ENCODE results near the gene ARSB.

DNA sequence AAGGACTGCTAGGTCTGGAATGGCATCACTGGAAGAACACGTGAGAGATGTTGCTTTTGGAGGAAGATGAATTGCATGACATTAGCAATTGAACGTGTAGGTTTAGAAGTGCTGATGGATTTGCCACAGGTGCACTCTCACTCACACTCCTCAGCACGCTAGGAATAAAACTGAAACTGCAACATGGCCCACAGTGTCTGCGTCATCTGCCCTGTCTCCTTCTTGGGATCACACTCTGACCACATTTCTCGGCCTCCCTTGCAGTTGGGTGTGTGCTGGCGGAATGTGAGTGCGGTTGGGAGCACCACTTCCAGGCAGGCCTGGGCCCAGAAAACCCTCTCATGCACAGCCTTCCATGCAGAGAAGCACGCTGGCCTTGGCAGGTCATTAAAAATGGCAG lies 183.7 kb downstream of the ARSB start:
- TF ChIP-seq, protein P1, sequence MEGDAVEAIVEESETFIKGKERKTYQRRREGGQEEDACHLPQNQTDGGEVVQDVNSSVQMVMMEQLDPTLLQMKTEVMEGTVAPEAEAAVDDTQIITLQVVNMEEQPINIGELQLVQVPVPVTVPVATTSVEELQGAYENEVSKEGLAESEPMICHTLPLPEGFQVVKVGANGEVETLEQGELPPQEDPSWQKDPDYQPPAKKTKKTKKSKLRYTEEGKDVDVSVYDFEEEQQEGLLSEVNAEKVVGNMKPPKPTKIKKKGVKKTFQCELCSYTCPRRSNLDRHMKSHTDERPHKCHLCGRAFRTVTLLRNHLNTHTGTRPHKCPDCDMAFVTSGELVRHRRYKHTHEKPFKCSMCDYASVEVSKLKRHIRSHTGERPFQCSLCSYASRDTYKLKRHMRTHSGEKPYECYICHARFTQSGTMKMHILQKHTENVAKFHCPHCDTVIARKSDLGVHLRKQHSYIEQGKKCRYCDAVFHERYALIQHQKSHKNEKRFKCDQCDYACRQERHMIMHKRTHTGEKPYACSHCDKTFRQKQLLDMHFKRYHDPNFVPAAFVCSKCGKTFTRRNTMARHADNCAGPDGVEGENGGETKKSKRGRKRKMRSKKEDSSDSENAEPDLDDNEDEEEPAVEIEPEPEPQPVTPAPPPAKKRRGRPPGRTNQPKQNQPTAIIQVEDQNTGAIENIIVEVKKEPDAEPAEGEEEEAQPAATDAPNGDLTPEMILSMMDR (IDR thresholded peaks at IDR 0.05; ENCODE audit: low read length) = no peak
- TF ChIP-seq EZH2phosphoT487 (IDR thresholded peaks at IDR 0.05; ENCODE audit: low read length) (no peak), EZH2 (optimal IDR thresholded peaks at IDR 0.05; ENCODE audit: low read depth, low read length) (no peak)
